ENCODE data around the gene COA6. TPM values are rescaled to one million over a fixed set of nuclear protein-coding genes. Genes with fewer than 3 reads are reported as not detected.

Gene COA6
- total RNA-seq, 1 experiment from 2014 or later: 34.1 TPM

DNA sequence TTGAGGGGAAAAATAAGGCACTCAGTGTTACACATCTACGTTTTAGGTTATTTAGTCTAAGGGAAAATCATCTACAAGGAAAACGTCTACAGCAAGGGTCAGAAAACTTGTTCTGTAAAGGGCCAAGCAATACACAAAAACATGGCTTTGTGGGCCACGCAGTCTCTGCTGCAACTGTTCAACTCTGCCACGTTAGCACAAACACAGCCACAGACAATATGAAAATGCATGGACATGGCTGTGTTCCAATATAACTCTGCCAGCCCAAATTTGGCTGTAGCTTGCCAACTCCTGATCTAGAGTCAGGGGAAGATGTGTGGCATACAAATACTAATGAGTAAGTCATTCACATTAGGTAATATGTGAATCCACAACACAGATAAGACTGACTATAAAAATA is 40.7 kb downstream of the COA6 start:
- TF ChIP-seq ZNF274 (IDR thresholded peaks at IDR 0.05; ENCODE audit: low read depth, low read length) (no peak), JUND (IDR thresholded peaks at IDR 0.05) (no peak), ELF1 (IDR thresholded peaks at IDR 0.05; ENCODE audit: borderline replicate concordance, low read depth) (no peak), EGR1 (IDR thresholded peaks at IDR 0.05; ENCODE audit: low read depth) (no peak), EZH2phosphoT487 (IDR thresholded peaks at IDR 0.05; ENCODE audit: borderline replicate concordance) (no peak)
- TF ChIP-seq, protein P1, sequence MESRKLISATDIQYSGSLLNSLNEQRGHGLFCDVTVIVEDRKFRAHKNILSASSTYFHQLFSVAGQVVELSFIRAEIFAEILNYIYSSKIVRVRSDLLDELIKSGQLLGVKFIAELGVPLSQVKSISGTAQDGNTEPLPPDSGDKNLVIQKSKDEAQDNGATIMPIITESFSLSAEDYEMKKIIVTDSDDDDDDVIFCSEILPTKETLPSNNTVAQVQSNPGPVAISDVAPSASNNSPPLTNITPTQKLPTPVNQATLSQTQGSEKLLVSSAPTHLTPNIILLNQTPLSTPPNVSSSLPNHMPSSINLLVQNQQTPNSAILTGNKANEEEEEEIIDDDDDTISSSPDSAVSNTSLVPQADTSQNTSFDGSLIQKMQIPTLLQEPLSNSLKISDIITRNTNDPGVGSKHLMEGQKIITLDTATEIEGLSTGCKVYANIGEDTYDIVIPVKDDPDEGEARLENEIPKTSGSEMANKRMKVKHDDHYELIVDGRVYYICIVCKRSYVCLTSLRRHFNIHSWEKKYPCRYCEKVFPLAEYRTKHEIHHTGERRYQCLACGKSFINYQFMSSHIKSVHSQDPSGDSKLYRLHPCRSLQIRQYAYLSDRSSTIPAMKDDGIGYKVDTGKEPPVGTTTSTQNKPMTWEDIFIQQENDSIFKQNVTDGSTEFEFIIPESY (IDR thresholded peaks at IDR 0.05; ENCODE audit: extremely low read depth, insufficient replicate concordance, low read length): no peak
- ChIA-PET POLR2A (no interaction called here), RAD21 (ENCODE audit: low non-redundant PET in 1 of 2, low total read pairs in 2 of 2, uncharacterized antibody in 2 of 2, unreplicated experiment in 2 of 2) (no interaction called here), CTCF (no interaction called here)
- H3K4me3 ChIP-seq (replicated peaks in 1 of 2; ENCODE audit: low read depth in 1 of 2, low read length in 2 of 2): no peak overlapping the region
- H3K9ac ChIP-seq (ENCODE audit: low read length): no peak overlapping the region
- DNase-seq (ENCODE audit: low read depth, low spot score) (no peak), ATAC-seq (no peak)
- no peak overlapping the region for H3K4me2 ChIP-seq (ENCODE audit: low read length)
- no peaks in the 10 kb centered on the region for H3K36me3 ChIP-seq (ENCODE audit: control insufficient read depth in 1 of 2, insufficient read depth in 2 of 2, low read length in 2 of 2)
- H3K27ac ChIP-seq (ENCODE audit: low read depth, low read length): no peak overlapping the region
- intact Hi-C loops (cut with micrococcal nuclease): no loop called here
- no peaks in the 10 kb centered on the region for H3K79me2 ChIP-seq (ENCODE audit: insufficient read depth, low read length)
- H3K27me3 ChIP-seq (ENCODE audit: insufficient read depth, low read length): no peaks in the 10 kb centered on the region
- H3K9me2 ChIP-seq (ENCODE audit: insufficient read depth): no peaks in the 10 kb centered on the region
- BruUV-seq (replicated peaks): no TSS peak
- H3K9me3 ChIP-seq (ENCODE audit: control insufficient read depth in 1 of 2, insufficient read depth in 1 of 2, low read depth in 1 of 2, low read length in 2 of 2): no peaks in the 10 kb centered on the region
- H4K20me1 ChIP-seq (ENCODE audit: insufficient read depth): no peaks in the 10 kb centered on the region
- no peak overlapping the region for H2AFZ ChIP-seq (ENCODE audit: low read depth, low read length, poor library complexity, severe bottlenecking)
- H3K4me1 ChIP-seq (ENCODE audit: control insufficient read depth in 1 of 2, insufficient read depth in 2 of 2, low read length in 2 of 2): no peaks in the 10 kb centered on the region

DNA sequence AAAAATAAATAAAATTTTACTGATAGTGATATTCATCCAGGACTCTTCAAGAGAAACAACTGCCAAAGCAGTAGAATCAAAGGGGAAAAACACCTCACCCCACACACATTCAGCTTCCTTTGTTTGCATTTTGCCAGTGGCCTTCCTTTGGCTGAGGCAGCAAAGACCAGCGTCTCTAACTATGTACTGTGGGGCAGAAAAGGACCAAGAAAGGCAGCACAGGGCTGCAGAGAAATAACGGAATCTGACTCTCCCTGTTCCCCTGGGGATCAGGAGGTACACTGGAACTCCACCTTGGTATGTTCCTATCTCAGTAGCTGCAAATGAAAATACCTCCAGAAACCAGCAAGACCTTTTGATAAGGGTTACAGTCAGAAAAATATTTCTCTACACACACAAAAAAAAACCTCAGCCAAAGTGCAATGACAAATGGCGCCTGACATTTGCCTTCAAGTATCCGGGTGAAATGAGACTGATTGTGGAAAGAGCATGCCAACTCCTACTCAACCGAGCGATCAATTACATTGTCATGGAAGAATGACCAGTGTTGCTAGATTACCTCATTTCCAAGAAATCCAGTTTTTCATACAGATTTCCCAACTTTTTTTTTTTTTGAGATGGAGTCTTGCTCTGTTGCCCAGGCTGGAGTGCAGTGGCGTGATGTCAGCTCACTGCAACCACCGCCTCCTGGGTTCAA is 54.8 kb downstream of the COA6 start:
- ATAC-seq (no peak), DNase-seq (ENCODE audit: low read depth, low spot score) (no peak)
- Histone ChIP-seq H3K4me2 (ENCODE audit: low read length) (no peak overlapping the region), H3K36me3 (ENCODE audit: control insufficient read depth in 1 of 2, insufficient read depth in 2 of 2, low read length in 2 of 2) (peaks cover 0 to 2% of the 10 kb centered on the region in 2 experiments; a peak in 2 of 4 replicates), H3K79me2 (ENCODE audit: insufficient read depth, low read length) (no peaks in the 10 kb centered on the region), H3K4me3 (replicated peaks in 1 of 2; ENCODE audit: low read depth in 1 of 2, low read length in 2 of 2) (no peak overlapping the region), H3K27ac (ENCODE audit: low read depth, low read length) (no peak overlapping the region), H4K20me1 (ENCODE audit: insufficient read depth) (no peaks in the 10 kb centered on the region), H3K9ac (ENCODE audit: low read length) (no peak overlapping the region), H3K27me3 (ENCODE audit: insufficient read depth, low read length) (no peaks in the 10 kb centered on the region), H3K9me3 (ENCODE audit: control insufficient read depth in 1 of 2, insufficient read depth in 1 of 2, low read depth in 1 of 2, low read length in 2 of 2) (no peaks in the 10 kb centered on the region), H3K4me1 (ENCODE audit: control insufficient read depth in 1 of 2, insufficient read depth in 2 of 2, low read length in 2 of 2) (no peaks in the 10 kb centered on the region), H3K9me2 (ENCODE audit: insufficient read depth) (no peaks in the 10 kb centered on the region), H2AFZ (ENCODE audit: low read depth, low read length, poor library complexity, severe bottlenecking) (no peak overlapping the region)
- intact Hi-C loops (cut with micrococcal nuclease): no loop called here
- POLR2A ChIA-PET: no interaction called here
- TF ChIP-seq FOSL1 (IDR thresholded peaks at IDR 0.05; ENCODE audit: low read depth): no peak
- no peak for TF ChIP-seq ZFX (IDR thresholded peaks at IDR 0.05)
- no peak for TF ChIP-seq EGR1 (IDR thresholded peaks at IDR 0.05; ENCODE audit: low read depth)
- TF ChIP-seq, protein P1 (IDR thresholded peaks at IDR 0.05; ENCODE audit: extremely low read depth, insufficient replicate concordance, low read length): no peak
- no peak for TF ChIP-seq SRF (IDR thresholded peaks at IDR 0.05; ENCODE audit: low read depth)
- TF ChIP-seq, protein P2, sequence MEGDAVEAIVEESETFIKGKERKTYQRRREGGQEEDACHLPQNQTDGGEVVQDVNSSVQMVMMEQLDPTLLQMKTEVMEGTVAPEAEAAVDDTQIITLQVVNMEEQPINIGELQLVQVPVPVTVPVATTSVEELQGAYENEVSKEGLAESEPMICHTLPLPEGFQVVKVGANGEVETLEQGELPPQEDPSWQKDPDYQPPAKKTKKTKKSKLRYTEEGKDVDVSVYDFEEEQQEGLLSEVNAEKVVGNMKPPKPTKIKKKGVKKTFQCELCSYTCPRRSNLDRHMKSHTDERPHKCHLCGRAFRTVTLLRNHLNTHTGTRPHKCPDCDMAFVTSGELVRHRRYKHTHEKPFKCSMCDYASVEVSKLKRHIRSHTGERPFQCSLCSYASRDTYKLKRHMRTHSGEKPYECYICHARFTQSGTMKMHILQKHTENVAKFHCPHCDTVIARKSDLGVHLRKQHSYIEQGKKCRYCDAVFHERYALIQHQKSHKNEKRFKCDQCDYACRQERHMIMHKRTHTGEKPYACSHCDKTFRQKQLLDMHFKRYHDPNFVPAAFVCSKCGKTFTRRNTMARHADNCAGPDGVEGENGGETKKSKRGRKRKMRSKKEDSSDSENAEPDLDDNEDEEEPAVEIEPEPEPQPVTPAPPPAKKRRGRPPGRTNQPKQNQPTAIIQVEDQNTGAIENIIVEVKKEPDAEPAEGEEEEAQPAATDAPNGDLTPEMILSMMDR (IDR thresholded peaks at IDR 0.05 in 2 of 3, conservative IDR thresholded peaks at IDR 0.05 in 1 of 3; ENCODE audit: borderline replicate concordance in 1 of 3, insufficient read depth in 1 of 3, low read depth in 2 of 3, low read length in 2 of 3): no peak
- TF ChIP-seq ZNF274 (IDR thresholded peaks at IDR 0.05; ENCODE audit: low read depth, low read length): no peak
- TF ChIP-seq ELF1 (IDR thresholded peaks at IDR 0.05; ENCODE audit: borderline replicate concordance, low read depth): no peak
- RAD21 ChIA-PET (ENCODE audit: low non-redundant PET in 1 of 2, low total read pairs in 2 of 2, uncharacterized antibody in 2 of 2, unreplicated experiment in 2 of 2): no interaction called here
- no TSS peak for BruUV-seq (replicated peaks)
- CTCF ChIA-PET: no interaction called here
